C1 segment of cervical spinal cord (tissue), 14 donors: ENCODE data around the gene KIAA1191.
A peak's percentile ranks its signal among the peaks of the same experiment; 100 is the strongest.

Source experiments
- DNase-seq, 14 donors: peaks; one replicate each; lab custom pipeline; 2025; lab: John Stamatoyannopoulos, UW

Gene KIAA1191

DNA sequence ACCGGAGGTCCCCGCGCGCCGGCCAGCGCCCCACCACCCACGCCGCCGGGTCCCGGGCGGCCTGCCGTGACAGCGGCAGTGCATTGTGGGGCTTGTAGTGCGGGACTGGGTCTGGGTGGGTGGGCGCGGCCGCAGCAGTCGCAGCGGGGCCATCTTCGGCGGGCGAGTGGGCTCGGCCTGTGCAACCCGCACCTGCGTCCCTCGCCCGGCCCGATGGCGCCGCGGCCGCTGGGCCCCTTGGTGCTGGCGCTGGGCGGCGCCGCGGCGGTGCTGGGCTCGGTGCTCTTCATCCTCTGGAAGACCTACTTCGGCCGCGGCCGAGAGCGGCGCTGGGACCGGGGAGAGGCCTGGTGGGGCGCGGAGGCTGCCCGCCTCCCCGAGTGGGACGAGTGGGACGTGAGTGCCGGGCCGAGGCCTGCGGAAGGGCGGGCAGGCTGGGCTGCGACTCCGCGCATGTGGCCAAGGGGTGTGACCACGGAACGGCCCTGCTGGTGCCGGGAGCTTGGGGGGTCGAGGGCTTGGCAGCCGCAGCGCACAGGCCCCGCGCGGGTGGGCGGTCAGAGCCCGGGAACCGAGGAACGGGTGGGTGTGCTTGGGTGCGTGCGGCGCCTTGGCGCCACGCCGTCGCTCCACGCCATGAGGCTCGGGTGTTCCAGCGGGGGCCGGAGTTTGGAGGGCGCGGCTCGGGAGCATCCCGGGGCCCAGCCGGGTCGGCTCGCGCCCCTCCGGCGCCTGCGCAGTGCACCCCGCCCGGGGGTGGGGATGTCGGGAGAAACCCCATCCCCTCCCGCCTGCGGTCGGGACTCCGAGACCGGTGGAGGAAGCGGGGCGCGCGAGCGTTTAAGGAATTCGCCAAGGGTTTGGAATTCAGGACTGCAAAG, 4.0 kb upstream of the KIAA1191 start, which contains the start of gene ARL10:
Gene ARL10 (plus strand): TSS at position 137 of the 881 bp plus-strand sequence. CDS start 77 bp downstream, at position 214.
- peak in 11 of 14 donors; percentile 17 to 67 (median 52) for DNase-seq

DNA sequence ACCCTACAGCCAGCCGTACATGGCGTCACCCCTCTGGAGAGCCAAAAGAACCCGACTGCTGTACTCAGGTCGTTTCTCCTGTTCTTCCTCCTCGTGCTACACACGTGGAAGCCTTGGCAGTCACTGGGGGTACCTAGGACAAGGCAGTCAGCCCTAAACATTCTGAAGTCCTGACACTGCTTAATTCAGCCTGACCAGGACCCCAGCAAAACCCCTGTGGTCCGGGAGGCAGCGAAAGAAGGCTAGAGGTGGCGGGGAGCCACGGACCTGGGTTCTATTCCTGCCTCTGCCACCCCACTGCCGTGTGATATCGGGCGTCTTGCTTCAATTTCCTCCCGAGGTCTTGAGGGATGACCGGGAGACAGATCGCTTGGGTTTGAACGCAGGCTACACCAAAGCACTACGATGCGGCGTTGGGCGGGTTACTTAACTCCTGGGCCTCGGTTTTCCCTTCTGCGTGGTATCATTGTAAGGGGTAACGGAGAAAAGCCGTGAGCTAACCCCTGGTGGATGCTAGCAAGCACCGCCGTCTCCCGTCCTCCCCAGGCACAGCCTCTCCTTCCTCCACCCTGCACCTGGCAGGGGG, 3.3 kb upstream of the KIAA1191 start:
- peak in 2 of 14 donors; percentile 17 to 20 for DNase-seq

DNA sequence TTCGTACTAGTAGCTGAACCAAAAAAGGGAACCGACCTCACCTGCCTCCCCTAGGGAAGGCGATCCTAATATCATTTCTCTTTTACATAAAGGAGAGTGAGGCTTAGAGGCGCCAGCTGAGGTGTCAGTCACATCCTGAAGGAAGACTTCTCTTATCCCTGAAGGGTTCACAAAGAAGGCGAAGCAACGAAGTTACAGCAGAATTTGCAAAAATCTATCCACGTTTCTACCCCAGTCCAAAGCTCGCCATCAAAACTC, 598 bp upstream of the KIAA1191 start:
- DNase-seq, result no peak

DNA sequence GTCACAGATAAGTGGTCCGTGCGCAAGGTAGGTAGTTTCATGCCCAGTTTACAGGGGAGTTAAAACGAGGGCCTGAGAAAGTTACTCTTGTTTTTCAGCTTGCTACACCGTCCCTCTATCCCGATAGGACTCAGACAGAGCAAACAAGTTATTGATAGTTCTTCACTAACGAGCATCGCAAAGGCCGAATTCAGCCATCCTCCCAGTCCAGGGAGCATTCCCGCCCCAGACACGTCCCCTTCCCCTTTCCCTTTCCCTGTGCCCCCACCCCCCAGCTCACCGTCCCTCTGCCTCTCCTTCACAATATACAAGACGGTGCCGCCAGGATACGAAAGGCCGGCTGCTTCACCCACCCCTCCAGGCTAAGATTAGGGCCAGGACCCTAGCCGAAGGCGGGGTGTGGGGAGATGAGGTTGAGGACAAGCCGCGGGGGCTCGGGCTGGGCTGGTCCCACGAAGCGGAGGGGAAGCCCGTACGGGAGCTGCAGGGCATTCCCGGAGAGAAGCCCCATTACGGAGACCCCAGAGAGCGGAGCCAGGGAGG, 599 bp downstream of the KIAA1191 start:
- DNase-seq, result peak in 3 of 14 donors; percentile 37 to 57 (median 56)

DNA sequence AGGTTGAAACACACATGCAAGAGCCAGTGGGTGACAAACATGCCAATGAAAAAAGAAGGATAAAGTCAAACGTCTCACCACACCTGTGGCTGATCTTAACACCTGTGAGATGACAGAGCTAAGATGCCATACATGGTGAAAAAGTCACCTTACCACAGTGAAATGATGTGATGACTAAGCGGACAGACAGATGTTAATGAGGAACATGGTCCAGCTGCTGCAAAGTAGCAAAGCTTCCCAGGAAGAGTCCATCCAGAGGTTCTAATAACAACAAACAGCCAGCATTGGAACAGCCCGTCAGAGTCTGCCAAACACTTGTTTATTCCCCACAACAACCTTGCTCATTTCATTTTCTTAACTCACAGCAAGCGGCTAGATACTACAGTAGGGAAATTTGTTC, 1.9 kb downstream of the KIAA1191 start:
- no peak for DNase-seq

DNA sequence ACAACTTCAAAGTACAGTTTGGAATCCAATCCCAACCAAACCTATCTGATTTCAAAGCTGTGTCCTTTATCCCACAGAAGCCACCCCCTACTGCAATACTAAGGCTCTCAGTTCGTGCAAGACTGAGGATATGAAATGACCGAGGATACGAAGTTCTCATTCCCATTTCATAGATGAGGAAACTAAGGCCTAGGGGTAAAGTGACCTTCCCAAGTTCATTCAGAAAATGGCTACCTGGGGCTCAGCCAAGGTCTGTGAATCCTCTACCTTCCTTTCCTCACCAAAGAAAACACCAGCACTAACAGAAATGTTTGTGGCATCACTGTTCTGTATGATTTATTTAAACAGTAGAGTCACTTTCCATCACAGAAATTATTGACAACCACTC, 5.4 kb downstream of the KIAA1191 start:
- DNase-seq, result no peak

GRCh38 chr5:176355400-176356178, 6.0 kb downstream of the KIAA1191 start:
- DNase-seq, result no peak

DNA sequence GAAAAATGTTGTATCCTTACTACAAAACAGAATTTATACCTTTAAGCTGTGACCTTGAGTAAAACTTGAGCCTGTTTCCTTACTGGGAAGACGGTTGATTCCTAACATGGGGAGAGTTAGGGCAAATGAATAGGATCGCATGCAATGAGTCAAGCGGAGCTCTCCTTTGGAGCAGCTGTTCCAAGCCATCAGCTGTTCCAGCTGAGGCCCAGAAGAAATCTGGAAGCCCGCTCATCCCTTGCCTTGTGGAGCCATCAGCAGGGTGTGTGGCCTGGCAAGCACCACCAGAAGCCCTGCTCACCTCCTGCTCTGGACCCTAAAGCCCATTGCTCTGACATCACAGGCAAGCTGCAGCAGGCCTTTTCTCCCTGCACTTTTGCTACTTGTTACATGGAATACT, 8.0 kb downstream of the KIAA1191 start:
- no peak for DNase-seq

- DNase-seq, result no peak
Observed at GRCh38 chr5:176352116-176352878, 9.3 kb downstream of the KIAA1191 start.

DNA sequence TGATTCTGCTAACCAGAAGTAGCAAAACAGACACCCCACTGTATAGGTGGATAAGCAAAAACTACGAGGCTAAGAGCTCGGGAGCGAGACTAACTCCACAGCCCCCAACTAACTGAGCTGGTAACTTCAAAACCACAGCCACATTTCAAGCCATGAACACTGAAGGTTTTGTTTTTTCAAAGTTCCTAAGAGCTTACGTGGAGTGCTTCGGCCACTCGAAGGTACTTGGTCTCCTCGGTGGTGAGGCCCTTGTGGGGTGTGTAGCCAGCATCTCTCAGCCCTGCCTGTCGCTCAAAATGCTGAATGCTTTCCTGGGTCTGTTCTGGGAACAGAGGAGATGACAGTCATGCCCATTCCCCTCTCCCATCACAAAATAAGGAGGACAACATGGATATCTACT, 11.1 kb downstream of the KIAA1191 start:
- no peak for DNase-seq

DNA sequence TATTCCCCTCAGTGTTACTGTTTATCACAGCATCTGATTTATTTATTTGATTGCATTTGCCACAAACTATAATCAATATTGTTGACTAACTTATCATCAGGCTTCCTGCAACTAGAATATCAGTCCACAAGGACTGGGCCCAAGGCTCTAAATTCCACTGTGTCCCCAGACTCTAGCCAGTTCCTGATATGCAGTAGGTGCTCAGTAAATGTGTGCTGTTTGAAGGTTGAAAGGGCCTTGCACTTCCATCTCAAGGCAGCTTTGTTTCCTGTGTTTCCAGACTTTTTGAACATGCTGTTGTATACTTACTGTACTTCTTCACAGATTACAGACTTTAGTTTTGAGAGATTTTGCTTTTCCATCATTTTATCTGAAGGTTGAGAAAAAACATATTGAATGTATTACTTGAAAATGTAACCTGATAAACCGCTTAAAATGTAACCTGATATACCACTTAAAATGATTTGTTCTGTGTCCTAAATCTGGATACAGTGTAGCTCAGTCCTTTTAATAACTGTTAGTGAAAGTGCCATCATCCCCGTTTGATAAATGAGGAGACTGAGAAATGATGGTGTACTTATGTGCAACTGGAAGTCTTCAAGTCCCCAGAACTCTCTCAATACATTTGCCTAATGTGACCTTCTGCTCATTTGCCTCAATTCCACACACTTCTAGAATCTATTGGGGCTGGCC, 18.7 kb downstream of the KIAA1191 start:
- DNase-seq, result no peak

DNA sequence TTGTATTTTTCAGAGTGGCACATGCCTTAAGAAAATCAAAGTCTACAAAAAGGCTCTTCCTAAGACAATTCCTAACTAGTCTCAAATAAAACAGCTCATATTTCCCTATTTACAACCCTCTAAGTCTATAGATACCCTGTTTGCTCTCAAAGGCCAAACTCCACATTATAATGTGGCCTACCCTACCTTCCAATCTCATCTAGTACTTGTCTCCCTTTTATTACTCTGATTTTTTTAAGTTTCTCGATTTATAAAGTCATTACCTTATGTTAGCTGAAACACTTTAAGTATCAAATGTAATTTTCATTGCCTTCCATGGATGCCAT, 19.4 kb downstream of the KIAA1191 start:
- no peak for DNase-seq

DNA sequence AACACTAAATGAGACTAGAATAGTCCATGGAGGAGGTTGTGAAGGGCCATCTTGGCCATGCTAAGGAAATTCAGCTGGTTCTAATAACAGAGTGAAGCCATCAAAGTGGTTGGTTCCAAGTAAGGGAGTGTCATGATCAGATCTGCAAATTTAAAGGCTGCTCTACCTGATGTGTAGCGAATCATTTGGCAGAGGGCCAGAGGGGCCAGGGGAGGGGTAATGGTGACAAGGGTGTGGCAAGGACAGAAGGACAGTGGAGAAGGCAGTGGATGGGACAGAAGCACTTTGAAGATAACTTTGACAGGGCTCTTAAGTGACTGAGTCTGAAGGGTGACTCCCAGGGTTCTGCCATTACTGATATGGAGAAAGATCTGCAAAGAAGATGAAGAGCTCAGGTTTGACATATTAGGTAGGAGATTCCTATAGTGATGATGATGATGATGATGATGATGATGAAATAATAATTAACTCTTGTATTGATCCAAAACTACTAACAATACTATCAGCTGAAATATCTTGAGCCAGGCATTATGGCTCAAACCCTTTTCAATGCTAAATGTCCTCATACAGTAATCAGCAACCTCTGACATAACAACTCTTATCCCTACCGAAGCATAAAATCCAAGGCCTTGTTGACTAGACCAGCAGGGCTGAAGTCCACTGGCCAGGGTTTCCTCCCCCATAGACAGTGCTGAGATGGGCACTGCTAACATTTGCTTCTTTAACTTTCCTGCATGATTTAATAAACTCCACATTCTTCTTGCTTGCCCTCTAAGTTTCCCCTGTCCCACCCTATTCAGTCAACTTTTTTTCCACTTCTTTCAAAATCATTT, 20.0 kb downstream of the KIAA1191 start:
- no peak for DNase-seq

GRCh38 chr5:176339304-176339703, 22.3 kb downstream of the KIAA1191 start:
- DNase-seq, result no peak

DNA sequence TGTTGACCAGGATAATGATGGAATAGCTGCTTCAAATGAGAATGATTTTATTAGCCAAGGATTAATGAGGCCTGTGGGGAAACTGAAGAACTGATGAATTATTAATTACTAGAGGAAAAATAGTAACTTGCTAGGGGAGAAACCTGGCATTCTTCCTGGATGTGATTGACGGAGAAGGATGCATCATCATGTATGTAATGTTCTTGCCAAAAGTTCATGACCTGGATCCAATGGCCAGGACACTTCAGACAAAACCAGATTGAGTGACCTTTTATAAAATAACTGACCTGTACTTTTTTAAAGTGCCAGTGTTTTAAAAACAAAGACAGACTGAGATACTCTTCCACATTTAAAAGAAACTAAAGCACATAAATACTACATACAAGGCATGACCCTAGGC, 23.7 kb downstream of the KIAA1191 start:
- no peak for DNase-seq

GRCh38 chr5:176334031-176334770, 27.4 kb downstream of the KIAA1191 start:
- no peak for DNase-seq

- DNase-seq, result no peak
Observed at GRCh38 chr5:176320577-176320976, 41.0 kb downstream of the KIAA1191 start.

- DNase-seq, result no peak
Observed at GRCh38 chr5:176319827-176320554, 41.6 kb downstream of the KIAA1191 start.
